Osteocyte (in vitro differentiated cells): ENCODE measurements around the gene KRT6C. TPM values are rescaled to one million over a fixed set of nuclear protein-coding genes. Genes with fewer than 3 reads are reported as not detected.
"Not testable (repeated sequence)": the region's sequence is repeated elsewhere in the genome, so short reads cannot be mapped to it uniquely, and the experiment has no call there.

Source experiments
- DNase-seq: peaks from one replicate; pipeline ENCODE4 v3.0.0; 2021; ENCODE audit warnings: mixed read lengths; ENCODE audit not compliant: unreplicated experiment; ENCODE audit errors: extremely low spot score
- H3K27ac Mint-ChIP-seq: one replicate; pipeline ENCODE4 v1.8.0; 2021; ENCODE audit warnings: mild to moderate bottlenecking, mixed read lengths; ENCODE audit not compliant: unreplicated experiment
- H3K27me3 Mint-ChIP-seq: one replicate; pipeline ENCODE4 v1.8.0; 2021; ENCODE audit warnings: mixed read lengths; ENCODE audit not compliant: unreplicated experiment
- H3K36me3 Mint-ChIP-seq: one replicate; pipeline ENCODE4 v1.8.0; 2021; ENCODE audit warnings: mixed read lengths; ENCODE audit not compliant: unreplicated experiment
- H3K4me1 Mint-ChIP-seq: one replicate; pipeline ENCODE4 v1.8.0; 2021; ENCODE audit warnings: mixed read lengths; ENCODE audit not compliant: unreplicated experiment
- H3K4me3 Mint-ChIP-seq: one replicate; pipeline ENCODE4 v1.8.0; 2021; ENCODE audit warnings: mild to moderate bottlenecking, moderate library complexity, mixed read lengths; ENCODE audit not compliant: unreplicated experiment
- H3K9me3 Mint-ChIP-seq: one replicate; pipeline ENCODE4 v1.8.0; 2021; ENCODE audit warnings: mixed read lengths; ENCODE audit not compliant: unreplicated experiment
- total RNA-seq: library from RNA; stranded (reverse); gene quantifications from 2 replicates; pipeline ENCODE4 v1.2.1, GENCODE V29; 2021
- TF ChIP-seq, protein P1 (sequence below): fragments of 200-600 bp; sonication (generic); IDR thresholded peaks from 2 replicates; pipeline ENCODE4 v1.5.0; 2021; ENCODE audit warnings: antibody characterized with exemption, mild to moderate bottlenecking, moderate library complexity

KRT6C gene
- total RNA-seq, 1 donor from 2014 or later = not detected

DNA sequence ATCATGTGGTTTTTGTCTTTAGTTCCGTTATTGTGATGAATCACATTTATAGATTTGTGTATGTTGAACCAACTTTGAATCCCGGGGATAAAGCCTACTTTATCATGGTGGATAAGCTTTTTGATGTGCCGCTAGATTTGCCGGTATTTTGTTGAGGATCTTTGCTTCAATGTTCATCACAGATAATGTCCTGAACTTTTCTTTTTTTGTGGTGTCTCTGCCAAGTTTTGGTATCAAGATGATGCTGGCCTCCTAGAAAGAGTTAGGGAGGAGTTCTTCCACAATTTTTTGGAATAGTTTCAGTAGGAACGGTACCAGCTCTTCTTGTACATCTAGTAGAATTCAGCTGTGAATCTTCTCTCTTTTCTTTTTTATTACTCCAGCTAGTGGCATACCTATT, 14.7 kb downstream of the KRT6C start:
- TF ChIP-seq, protein P1, sequence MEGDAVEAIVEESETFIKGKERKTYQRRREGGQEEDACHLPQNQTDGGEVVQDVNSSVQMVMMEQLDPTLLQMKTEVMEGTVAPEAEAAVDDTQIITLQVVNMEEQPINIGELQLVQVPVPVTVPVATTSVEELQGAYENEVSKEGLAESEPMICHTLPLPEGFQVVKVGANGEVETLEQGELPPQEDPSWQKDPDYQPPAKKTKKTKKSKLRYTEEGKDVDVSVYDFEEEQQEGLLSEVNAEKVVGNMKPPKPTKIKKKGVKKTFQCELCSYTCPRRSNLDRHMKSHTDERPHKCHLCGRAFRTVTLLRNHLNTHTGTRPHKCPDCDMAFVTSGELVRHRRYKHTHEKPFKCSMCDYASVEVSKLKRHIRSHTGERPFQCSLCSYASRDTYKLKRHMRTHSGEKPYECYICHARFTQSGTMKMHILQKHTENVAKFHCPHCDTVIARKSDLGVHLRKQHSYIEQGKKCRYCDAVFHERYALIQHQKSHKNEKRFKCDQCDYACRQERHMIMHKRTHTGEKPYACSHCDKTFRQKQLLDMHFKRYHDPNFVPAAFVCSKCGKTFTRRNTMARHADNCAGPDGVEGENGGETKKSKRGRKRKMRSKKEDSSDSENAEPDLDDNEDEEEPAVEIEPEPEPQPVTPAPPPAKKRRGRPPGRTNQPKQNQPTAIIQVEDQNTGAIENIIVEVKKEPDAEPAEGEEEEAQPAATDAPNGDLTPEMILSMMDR = no peak
- no peak overlapping the region for H3K4me3 Mint-ChIP-seq
- H3K9me3 Mint-ChIP-seq = no peaks in the 10 kb centered on the region
- H3K36me3 Mint-ChIP-seq = no peaks in the 10 kb centered on the region
- DNase-seq = no peak
- H3K27ac Mint-ChIP-seq = no peak overlapping the region
- peaks cover 82% of the 10 kb centered on the region for H3K27me3 Mint-ChIP-seq
- no peaks in the 10 kb centered on the region for H3K4me1 Mint-ChIP-seq

DNA sequence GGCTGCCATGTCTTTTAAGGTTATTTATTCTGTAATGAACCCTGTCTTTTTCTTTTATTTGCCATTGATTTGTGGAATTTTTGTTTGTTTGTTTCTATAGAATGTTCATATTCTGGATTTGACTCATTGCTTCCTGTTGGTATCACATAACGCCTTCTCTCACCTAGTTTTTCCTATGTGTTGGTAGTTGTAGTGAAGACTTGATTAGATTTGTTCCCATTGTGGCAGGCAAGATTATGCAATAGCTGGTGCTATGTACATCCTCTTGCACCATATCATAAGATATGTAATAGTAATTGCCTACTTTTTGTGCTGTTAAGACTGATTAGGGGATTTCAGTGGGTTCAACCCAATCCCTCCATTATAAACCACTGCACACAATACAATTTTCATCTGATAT, 17.8 kb downstream of the KRT6C start:
- H3K36me3 Mint-ChIP-seq = no peaks in the 10 kb centered on the region
- H3K4me3 Mint-ChIP-seq = no peak overlapping the region
- no peaks in the 10 kb centered on the region for H3K4me1 Mint-ChIP-seq
- peaks cover 75% of the 10 kb centered on the region for H3K27me3 Mint-ChIP-seq
- H3K27ac Mint-ChIP-seq = no peak overlapping the region
- no peaks in the 10 kb centered on the region for H3K9me3 Mint-ChIP-seq
- no peak for DNase-seq
- TF ChIP-seq, protein P1 = no peak

DNA sequence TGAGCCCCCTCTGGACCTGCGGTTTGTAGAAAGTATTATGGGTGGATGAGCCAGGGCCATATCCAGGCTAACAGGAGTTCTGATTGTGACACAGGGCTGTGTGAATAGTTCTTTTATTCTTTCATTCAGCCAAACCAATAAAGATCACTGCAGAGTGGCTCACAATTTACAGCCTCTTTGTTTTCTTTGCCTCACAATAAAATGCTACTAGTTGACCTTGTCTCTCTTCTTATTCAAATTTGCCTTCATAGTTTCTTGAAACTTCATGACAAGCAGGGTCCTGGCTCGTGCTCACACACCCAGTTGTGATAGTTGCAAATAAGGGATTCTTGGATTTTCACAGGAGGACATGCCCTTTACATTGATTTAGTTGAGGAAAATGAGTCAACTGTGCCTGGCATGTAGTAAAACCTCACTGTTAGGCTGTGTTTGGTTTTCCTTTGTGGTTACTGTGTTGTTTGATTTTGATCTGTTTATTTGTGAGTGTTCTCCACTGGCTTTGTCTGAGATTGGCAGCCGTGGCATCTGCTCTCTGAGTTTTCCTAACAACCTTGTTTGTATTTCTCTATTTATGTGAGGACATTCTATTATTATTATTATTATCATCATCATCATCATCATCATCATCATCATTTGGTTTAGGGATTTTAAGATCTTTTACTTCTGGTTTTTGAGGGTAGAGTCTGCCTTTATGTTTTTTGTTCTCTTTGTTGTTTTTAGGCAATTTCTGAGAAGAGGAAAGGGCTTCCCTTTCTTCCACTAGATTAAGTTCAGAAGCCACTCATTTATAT, 19.0 kb downstream of the KRT6C start:
- Mint-ChIP-seq H3K27me3 (peaks cover 77% of the 10 kb centered on the region), H3K9me3 (no peaks in the 10 kb centered on the region), H3K27ac (no peak overlapping the region), H3K4me3 (no peak overlapping the region), H3K36me3 (no peaks in the 10 kb centered on the region), H3K4me1 (no peaks in the 10 kb centered on the region)
- TF ChIP-seq, protein P1 = no peak
- DNase-seq = no peak

DNA sequence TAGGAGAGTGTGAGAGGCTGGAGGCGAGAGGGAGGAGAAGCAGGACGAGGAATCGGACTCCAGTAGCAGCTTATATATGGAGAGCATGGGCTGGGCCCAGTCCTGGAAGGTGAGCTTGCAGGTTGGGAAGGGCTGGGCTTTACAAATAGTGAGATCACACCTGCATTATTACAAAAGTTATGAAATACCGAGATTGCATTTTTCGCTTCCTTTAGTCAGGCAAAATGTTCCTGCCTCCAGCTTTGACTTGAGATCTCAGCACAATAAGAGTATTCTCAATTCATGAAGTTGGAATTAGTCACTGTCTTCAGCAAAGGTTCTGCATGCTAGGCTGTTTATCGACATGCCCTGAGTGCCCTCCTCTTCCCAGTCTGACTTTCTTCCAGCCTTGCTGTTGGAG, 21.5 kb downstream of the KRT6C start, which contains the start of gene KRT6B:
TSS of gene KRT6B (minus strand) at position 46 of the 400 bp plus-strand sequence. CDS start 68 bp downstream, outside the sequence.
- TF ChIP-seq, protein P1 = no peak
- Mint-ChIP-seq H3K27me3 (peaks cover 65% of the 10 kb centered on the region), H3K36me3 (no peaks in the 10 kb centered on the region), H3K4me1 (no peaks in the 10 kb centered on the region), H3K9me3 (no peaks in the 10 kb centered on the region), H3K4me3 (no peak within 1 kb of the TSS), H3K27ac (no peak within 1 kb of the TSS)
- DNase-seq = no peak

DNA sequence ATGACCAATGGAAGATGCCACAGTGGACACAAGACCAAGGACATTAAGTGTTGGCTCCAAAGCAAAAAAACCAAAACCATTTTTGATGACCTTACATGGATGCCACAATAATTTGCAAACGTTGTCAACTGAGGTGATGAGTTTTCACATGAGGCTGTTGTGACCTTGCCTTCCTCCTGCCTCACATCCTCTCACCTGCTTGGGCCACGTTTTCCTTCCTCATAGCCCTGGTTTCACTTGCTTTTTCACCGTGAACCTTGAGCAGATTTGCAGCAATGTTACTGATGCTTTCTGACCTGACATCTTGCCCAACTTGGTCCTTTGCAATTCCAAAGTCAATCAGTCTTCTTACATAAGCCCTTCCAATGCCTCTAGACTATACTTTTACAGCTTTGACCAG, 25.4 kb downstream of the KRT6C start:
- DNase-seq = no peak
- Mint-ChIP-seq H3K36me3 (no peaks in the 10 kb centered on the region), H3K4me1 (no peaks in the 10 kb centered on the region), H3K9me3 (no peaks in the 10 kb centered on the region), H3K4me3 (no peak overlapping the region), H3K27ac (no peak overlapping the region), H3K27me3 (peaks cover 55% of the 10 kb centered on the region)
- TF ChIP-seq, protein P1 = no peak

DNA sequence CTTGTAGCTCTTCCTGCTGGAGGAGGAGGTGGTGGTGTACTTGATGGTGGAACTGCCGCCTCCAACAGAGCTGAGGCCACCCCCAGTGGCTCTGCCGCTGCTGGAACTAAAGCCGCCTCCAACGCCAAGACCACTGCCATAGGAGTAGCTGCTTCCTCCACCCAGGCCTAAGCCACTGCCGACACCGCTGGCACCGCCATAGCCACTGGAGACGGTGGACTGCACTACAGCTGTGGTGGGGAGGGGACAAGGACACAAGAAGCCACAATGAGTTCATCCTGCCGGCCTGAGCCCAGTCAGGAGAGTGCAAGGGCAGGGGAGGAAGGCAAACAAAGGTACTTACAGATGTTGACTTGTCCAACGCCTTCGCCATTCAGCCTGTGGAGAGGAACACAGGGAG, 26.4 kb downstream of the KRT6C start:
- not testable (repeated sequence) for H3K4me3 Mint-ChIP-seq, H3K36me3 Mint-ChIP-seq, H3K27ac Mint-ChIP-seq, DNase-seq, H3K9me3 Mint-ChIP-seq, H3K4me1 Mint-ChIP-seq
- peaks cover 57% of the 10 kb centered on the region for H3K27me3 Mint-ChIP-seq
